Stimulated activated effector memory CD8-positive, alpha-beta T cell treated with anti-CD3 and anti-CD28 coated beads, Interleukin-12 subunit alpha, Interleukin-12 subunit beta, amount 100 ng/mL, for 72 hours (primary cell): ENCODE measurements around the gene DUS1L.

Experiments
- ATAC-seq: fragments of 150-1000 bp; cut with Tn5 transposase; 2 replicates; pipeline ENCODE4 v1.10.0; 2021
- DNase-seq, 2 donors: peaks; one replicate each; pipeline ENCODE4 v3.0.0; 2021 to 2022; ENCODE audit warnings: low spot score in 2 of 2
- H3K27ac Mint-ChIP-seq: one replicate; pipeline ENCODE4 v1.8.0; 2022; ENCODE audit warnings: mild to moderate bottlenecking, mixed read lengths
- H3K36me3 Mint-ChIP-seq: one replicate; pipeline ENCODE4 v1.8.0; 2022; ENCODE audit warnings: mild to moderate bottlenecking, mixed read lengths
- H3K4me1 Mint-ChIP-seq: one replicate; pipeline ENCODE4 v1.8.0; 2022; ENCODE audit warnings: mixed read lengths
- H3K4me3 Mint-ChIP-seq: one replicate; pipeline ENCODE4 v1.8.0; 2022; ENCODE audit warnings: mild to moderate bottlenecking, mixed read lengths
- H3K9me3 Mint-ChIP-seq: one replicate; pipeline ENCODE4 v1.8.0; 2022; ENCODE audit warnings: mixed read lengths

DUS1L gene

DNA sequence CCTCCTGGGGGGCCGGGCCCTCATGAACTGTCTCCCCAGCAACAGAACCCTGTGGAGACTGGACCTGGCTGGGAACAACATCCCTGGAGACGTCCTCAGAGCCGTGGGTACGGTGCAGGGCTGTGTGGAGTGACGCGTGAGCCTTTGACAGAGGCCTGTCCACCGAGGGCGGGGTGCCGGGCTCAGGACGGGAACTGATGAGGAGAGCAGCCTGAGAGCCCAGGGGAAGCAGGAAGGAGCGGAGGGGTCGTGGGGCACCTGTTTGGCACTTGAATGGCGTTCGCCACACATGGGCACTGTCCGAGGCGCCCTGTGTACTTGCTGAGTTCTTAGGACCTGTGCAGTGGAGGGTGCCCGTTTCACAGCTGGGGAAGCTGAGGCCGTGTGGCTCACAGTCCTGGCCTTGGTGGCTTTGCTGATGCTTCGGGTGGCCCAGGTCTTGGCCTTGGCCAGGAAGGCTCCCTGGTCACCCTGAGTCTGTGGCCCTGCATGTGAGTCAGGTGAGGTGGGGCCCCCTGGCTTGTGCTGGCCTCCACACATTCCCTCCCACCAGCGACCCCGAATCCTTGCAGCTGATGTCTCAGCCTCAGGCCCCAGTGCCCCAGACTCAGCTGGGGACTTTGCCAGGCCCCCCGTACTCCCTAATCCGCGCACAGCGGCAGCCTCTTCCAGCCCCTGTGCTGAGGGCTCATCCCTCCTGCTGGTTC lies 40.0 kb downstream of the DUS1L start:
- Mint-ChIP-seq H3K27ac (no peak overlapping the region), H3K4me1 (peaks cover 38% of the 10 kb centered on the region), H3K9me3 (no peaks in the 10 kb centered on the region), H3K4me3 (no peak overlapping the region), H3K36me3 (peaks cover 29% of the 10 kb centered on the region)
- ATAC-seq (no peak), DNase-seq (no peak)

DNA sequence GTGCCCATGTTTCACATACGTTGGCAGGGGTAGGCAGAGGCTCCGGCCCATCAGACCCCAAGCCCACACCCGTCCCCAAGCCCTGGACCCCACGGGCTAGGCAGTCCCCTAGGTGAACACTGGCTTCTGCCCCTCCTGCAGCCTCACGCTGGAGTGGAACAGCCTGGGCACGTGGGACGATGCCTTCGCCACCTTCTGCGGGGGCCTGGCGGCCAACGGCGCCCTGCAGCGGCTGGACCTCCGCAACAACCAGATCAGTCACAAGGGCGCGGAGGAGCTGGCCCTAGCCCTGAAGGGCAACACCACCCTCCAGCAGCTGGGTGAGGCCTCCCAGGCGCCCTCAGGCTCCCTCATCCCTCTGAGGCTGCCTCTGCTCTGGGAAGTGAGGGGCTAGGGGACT lies 40.7 kb downstream of the DUS1L start:
- ATAC-seq, result no peak
- H3K36me3 Mint-ChIP-seq, result peaks cover 27% of the 10 kb centered on the region
- peaks cover 41% of the 10 kb centered on the region for H3K4me1 Mint-ChIP-seq
- H3K27ac Mint-ChIP-seq, result no peak overlapping the region
- DNase-seq, result no peak
- no peak overlapping the region for H3K4me3 Mint-ChIP-seq
- H3K9me3 Mint-ChIP-seq, result no peaks in the 10 kb centered on the region

DNA sequence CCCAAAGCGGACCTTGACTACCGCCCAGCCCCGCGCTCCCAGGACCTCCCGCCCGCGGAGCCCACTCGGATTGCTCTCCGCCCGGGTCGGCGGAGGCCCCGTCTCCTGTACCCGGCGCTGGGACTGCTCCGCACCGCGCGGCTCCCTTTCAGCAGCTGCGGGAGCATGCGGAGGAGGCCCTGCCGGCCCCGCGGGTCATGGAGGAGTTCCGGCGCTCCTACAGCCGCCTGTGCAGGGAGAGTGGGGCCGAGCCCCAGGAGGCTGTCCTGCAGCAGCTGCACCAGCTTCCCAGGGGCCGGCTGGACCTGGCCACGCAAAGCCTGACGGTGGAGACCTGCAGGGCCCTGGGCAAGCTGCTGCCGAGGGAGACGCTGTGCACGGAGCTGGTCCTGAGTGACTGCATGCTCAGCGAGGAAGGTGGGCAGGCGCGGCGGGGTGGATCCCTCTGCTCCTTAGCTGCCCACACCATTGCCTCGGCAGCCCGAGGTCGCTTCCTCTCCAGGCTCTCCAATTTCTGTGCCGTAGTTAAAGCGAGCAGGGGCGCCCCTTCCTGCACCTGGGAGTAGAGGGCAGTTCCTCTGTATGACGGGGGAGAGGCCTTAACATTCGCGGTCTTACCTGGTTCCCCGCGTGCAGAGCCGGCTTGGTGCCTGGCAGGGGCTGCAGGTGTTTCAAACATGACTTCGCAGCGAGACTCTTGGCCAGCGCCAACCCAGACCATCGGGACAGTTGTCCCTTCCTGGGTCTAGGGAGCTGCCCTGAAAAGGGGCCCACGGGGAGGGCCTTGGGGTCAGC lies 42.0 kb downstream of the DUS1L start:
- Mint-ChIP-seq H3K4me3 (peak overlapping the region; percentile 79), H3K4me1 (peaks cover 35% of the 10 kb centered on the region), H3K9me3 (no peaks in the 10 kb centered on the region), H3K36me3 (peaks cover 24% of the 10 kb centered on the region), H3K27ac (peak overlapping the region; percentile 68)
- DNase-seq, result peak in 1 of 2 donors; percentile 72
- ATAC-seq, result peak; percentile 1

DNA sequence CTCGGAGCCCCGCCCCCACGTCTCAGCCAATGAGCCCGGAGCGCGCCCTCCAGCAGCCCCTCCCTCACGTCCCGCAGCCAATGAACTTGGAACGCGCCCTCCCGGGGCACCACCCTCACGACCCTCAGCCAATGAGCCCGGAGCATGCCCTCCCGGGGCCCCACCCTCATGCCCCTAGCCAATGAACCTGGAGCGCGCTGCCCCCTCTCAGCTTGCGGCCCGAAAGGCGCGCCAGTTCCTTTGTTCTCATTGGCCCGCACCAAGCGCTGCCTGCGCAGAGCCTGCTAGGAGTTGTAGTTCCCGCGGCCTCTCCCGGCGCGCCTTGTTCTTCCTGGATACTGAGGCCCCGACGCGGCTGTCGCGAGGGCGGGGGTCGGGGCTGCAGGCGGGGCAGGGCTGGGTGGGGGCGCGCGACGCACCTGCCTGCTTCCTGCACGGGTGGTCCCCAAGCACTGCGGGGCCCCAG lies 42.6 kb downstream of the DUS1L start, which contains the start of gene LRRC45:
Gene LRRC45, plus strand, starts transcription at position 325 of the 466 bp plus-strand sequence. CDS start 339 bp downstream, outside the sequence.
- peak; percentile 96 to 99 for DNase-seq
- H3K4me1 Mint-ChIP-seq, result peaks cover 35% of the 10 kb centered on the region
- peak within 1 kb of the TSS; percentile 68 for H3K27ac Mint-ChIP-seq
- no peaks in the 10 kb centered on the region for H3K9me3 Mint-ChIP-seq
- H3K4me3 Mint-ChIP-seq, result peak within 1 kb of the TSS; percentile 79
- peaks cover 23% of the 10 kb centered on the region for H3K36me3 Mint-ChIP-seq
- peak; percentile 95 for ATAC-seq

DNA sequence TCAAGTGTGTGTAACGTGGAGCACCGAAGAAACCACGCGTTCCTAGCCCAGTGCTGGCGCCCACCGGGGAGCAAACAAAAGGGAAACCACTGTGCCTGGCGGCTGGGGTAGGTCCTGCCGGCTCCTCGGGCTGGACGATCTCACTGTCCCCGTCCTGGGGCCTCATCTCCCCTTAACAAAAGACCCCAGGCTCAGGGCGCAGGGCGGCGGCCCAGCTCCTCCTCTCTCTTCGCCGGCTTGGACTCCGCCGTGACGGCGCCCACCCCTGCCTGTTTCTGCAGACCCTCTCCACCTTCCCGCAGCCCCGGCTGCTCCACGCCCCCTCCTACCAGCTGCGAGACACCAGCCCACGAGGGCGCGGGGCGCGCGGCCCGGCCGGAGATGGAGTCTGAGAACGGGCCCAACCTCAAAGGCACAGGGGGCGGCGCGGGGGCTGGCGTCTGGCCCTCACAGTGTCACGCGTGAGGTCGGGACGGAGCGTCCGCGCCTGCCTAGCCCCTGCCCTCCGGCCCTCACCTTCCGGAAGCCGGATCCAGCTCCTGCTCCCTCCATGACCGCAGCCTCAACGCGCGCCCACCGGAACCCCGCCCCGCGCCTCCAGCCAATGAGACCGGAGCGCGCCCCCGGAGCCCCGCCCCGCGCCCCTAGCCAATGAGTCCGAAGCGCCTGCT lies 43.2 kb downstream of the DUS1L start, which contains the start of gene CENPX:
Gene CENPX, minus strand, starts transcription at position 569 of the 671 bp plus-strand sequence. Its CDS starts 17 bp downstream, at position 552.
- peaks cover 20% of the 10 kb centered on the region for H3K36me3 Mint-ChIP-seq
- ATAC-seq, result peak; percentile 17

DNA sequence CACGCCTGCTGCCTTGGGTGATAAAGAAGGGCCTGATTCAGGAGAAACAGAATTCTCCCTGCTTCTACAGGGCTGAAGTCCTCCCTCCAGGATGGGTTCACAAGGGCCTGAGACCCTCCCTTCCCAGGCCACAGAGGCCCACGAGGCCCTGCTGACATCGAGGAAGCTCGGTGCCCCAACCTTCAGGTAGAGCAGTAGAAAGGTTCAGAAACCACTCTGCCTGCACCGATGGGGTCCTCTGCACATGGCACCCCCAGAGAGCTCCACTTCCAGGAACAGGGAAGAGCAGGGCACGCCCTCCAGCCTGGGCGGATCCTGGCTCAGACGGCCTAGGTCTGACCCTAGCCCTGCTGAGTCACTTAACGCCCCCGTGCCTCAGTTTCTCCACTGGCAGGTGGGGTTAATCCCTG lies 43.7 kb downstream of the DUS1L start:
- Mint-ChIP-seq H3K4me1 (peaks cover 26% of the 10 kb centered on the region), H3K27ac (peak overlapping the region; percentile 68), H3K36me3 (peaks cover 18% of the 10 kb centered on the region), H3K9me3 (no peaks in the 10 kb centered on the region), H3K4me3 (peak overlapping the region; percentile 79)
- DNase-seq (no peak), ATAC-seq (no peak)

More for the DNA sequence above, 43.2 kb downstream of the DUS1L start, which contains the start of gene CENPX:
- peak in 1 of 2 donors; percentile 66 for DNase-seq
- Mint-ChIP-seq H3K4me1 (peaks cover 32% of the 10 kb centered on the region), H3K9me3 (no peaks in the 10 kb centered on the region), H3K4me3 (peak within 1 kb of the TSS; percentile 79), H3K27ac (peak within 1 kb of the TSS; percentile 68)

DNA sequence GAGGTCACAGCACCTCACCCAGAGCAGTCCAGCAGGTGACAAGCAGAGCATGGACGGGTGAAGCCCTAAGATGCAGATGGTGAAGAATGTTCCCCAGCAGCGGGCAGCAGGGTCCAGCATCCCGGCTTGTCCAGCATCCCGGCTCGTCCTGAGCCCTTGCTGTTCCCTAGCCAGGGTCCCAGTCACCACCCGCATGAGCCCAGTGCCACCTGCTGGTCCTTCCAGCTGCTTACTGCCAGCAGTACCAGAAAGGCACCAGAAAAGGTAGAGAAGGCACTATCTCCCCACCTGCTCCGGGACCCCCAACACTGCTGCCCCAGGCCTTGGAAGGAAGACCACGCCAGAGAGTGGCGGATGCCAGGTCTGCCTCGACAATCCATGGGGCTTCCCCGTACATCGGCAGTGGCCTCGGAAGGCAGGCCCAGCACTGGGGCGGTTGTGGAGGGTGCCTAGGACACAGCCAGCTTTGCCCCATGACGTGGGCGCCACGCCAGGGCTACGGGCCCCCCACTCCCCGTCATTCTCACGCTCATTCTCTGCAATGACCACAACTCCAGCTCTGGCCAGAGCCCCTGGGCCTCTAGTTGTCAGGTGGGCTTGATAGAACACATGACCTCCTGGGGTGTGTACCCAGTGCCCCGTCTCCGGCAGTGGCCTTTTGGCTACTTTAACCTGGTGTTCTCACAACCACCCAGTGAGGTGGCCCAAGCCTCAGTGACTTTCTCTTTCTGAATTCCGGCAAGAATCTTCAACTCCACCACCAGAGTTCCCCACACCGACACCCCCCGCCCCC lies 44.3 kb downstream of the DUS1L start:
- peaks cover 18% of the 10 kb centered on the region for H3K36me3 Mint-ChIP-seq
- ATAC-seq (no peak), DNase-seq (peak in 1 of 2 donors; percentile 75)
- H3K4me3 Mint-ChIP-seq, result peak overlapping the region; percentile 79
- H3K4me1 Mint-ChIP-seq, result peaks cover 26% of the 10 kb centered on the region
- H3K27ac Mint-ChIP-seq, result peak overlapping the region; percentile 68
- H3K9me3 Mint-ChIP-seq, result no peaks in the 10 kb centered on the region

DNA sequence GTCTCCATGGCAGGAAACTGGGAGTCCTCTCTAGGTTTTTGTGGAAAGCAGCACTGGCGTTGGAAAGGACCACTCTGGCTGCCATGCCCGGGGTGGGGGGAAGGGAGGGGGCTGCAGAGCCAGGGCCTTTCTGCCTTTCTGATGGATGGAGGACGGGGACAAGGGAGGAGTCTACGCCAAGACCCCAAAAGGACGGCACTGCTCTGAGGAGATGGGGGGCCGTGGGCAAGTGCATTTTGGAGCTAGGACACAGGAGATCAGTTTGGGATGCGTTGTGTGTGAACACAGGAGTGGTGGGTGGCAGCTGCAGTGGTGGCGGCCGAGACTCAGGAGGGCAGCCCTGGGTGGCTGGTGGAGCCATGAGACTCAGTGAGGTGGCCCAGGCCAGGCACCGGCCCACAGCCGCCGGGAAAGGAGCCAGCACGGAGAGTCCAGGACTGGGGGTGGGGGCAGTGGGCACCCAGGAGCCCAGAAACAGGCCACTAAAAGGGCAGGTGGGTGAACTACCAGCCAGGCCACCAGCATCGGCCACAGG lies 45.0 kb downstream of the DUS1L start:
- peaks cover 18% of the 10 kb centered on the region for H3K36me3 Mint-ChIP-seq
- no peak for DNase-seq
- peak overlapping the region; percentile 79 for H3K4me3 Mint-ChIP-seq
- H3K9me3 Mint-ChIP-seq, result no peaks in the 10 kb centered on the region
- H3K27ac Mint-ChIP-seq, result no peak overlapping the region
- peaks cover 26% of the 10 kb centered on the region for H3K4me1 Mint-ChIP-seq
- ATAC-seq, result no peak

DNA sequence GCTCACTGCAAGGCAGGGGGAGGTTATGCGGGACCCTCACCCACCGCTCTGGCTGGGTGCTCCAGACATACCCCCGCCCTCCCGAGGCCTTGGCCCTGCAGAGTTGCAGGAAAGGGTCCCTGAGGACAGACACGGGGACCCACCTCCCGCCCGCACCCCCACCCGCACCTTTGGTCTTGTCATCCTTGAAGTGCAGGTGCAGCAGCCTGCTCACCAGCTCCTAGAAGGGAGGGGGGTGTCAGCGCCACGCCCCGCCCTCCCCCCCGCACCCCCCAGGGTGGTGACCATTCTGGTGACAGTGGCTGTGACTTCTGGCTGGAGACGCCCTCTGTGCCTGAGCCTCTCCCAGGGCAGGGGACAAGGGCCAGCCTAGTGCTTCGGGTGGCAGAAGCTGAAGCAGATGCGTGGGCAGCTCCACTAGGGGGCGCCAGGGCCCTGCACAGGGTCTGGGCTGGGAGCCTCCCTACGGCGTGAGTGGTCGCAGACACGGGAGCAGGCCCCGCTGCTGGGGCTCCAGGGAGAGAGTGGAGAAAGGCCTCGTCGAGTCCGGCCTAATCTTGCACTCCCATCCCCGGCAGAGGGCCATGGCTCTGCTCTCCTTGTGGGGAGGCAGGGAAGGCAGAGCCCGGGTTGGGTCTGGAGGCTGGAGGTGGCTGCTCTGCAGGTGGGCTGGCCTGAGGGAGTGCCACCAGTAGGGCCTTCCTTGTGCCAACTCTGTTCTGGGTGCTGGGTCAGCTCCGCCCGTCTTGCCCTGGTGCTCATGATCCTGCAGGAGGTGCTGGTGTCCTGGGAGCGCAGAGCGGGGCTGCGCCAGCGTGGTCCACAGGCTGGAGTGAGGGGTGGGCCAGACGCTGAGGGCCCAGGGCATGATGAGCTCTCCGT lies 45.7 kb downstream of the DUS1L start:
- ATAC-seq (no peak), DNase-seq (peak; percentile 69 to 87)
- Mint-ChIP-seq H3K4me3 (peak overlapping the region; percentile 79), H3K9me3 (no peaks in the 10 kb centered on the region), H3K36me3 (peaks cover 18% of the 10 kb centered on the region), H3K27ac (no peak overlapping the region), H3K4me1 (peaks cover 26% of the 10 kb centered on the region)

DNA sequence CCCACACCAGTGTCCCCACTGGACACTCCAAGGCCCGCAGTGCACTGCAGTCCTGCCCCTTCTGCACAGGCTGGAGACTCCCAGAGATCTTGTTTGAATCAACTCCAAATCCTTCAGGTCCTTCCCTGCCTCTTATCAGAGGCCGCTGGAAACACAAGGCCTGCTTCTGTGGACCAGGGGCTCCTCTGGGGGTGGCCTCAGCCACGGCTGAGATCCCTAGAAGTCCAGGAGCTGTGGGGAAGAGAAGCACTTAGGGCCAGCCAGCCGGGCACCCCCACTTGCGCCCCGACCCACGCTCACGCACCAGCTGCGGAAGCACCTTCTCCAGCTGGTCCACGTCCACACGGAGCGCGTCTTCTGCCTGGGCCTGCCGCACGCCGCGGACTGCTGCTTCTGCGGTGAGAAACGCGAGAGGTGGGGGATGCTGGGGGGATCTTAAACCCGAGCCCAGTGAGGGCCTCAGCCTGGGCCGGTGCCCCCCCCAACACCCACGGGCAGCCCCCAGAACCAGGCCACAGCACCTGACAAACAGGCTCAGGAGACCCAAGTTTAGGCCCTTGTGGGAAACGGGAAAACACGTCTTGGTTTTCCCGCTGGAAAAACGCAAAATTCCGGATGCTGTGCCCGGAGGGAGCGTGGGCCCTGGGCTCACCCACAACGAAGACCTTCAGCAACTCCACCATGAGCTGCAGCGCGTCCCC lies 46.5 kb downstream of the DUS1L start:
- ATAC-seq (no peak), DNase-seq (no peak)
- no peak overlapping the region for H3K27ac Mint-ChIP-seq
- no peak overlapping the region for H3K4me3 Mint-ChIP-seq
- no peaks in the 10 kb centered on the region for H3K9me3 Mint-ChIP-seq
- H3K36me3 Mint-ChIP-seq, result peaks cover 18% of the 10 kb centered on the region
- H3K4me1 Mint-ChIP-seq, result peaks cover 24% of the 10 kb centered on the region

DNA sequence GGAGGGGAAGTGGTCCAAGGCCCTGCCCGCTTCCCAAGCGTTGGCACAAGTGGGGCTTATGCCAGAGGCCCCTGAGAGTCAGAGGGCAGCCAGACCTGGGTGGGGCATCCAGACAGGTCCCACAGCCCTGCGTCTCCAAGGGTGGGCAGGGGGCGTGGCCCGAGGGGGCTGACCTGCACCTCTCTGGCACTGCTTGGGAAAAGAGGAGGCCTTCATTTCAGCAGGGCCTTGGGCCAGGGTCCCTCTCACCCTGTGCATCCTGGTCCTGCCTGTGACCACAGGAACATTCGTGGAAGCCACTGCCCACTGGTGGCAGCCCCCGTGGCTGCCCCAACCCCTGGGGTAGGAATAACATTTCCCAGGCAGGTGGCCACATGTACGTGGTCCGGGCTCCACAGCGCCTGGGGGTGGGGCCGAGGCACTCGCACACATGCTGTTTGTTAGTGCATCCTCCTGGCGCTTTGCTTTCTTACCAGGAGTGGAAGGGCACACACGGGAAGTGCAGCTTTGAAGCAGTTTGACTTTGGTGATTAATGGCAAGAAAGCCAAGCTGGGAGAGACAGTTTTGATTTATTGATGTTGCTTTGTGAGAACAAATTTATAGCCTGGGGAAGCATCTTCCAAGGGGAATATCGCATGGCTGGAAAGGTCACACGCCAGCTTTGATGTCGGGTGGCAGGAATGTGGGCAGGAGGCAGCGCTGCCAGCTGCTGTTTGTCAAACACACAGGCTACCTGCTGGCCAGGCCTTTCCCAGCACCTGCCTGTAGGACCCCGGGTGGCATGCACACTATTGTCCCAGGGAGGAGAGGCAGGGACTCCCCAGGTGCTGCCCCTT lies 47.2 kb downstream of the DUS1L start:
- Mint-ChIP-seq H3K27ac (no peak overlapping the region), H3K4me1 (peaks cover 19% of the 10 kb centered on the region), H3K9me3 (no peaks in the 10 kb centered on the region), H3K4me3 (no peak overlapping the region), H3K36me3 (peaks cover 18% of the 10 kb centered on the region)
- no peak for DNase-seq
- ATAC-seq, result no peak

DNA sequence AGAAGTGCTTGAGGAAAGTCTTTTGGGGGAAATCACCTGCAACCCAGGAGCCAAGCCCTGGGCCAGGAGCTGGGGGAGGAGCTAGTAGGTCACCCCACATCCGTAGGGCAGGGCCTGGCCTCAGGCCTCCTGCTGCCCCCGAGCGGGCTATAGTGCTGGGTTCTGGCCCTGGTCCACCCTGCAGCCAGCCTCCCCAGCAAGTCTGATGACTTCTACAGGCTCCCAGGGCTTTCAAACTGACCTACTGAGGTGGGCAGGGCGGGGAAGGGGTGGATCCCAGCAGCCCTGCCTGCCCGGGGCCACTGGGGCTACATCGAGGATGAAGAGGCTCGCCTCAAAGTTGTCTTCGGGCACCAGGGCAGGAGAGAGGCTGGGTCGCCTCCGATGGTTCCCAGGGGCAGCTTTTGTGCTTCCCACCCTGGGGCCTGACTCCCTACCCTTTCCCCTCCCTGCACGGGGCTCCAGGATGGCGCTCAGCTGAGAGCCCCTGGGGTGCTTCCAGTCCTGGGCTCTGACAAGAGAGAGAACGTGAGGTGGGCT lies 47.9 kb downstream of the DUS1L start:
- DNase-seq (no peak), ATAC-seq (no peak)
- no peak overlapping the region for H3K27ac Mint-ChIP-seq
- peaks cover 13% of the 10 kb centered on the region for H3K36me3 Mint-ChIP-seq
- H3K4me1 Mint-ChIP-seq, result peaks cover 19% of the 10 kb centered on the region
- no peak overlapping the region for H3K4me3 Mint-ChIP-seq
- no peaks in the 10 kb centered on the region for H3K9me3 Mint-ChIP-seq
